Islet precursor cell (in vitro differentiated cells): ENCODE measurements around the gene FOXI3.
A peak's percentile ranks its signal among the peaks of the same experiment; 100 is the strongest.
"Not testable (repeated sequence)": the region's sequence is repeated elsewhere in the genome, so short reads cannot be mapped to it uniquely, and the experiment has no call there.

ENCODE experiments used
- DNase-seq: peaks from one replicate; pipeline ENCODE4 v3.0.0-alpha.2; 2018

Gene FOXI3

DNA sequence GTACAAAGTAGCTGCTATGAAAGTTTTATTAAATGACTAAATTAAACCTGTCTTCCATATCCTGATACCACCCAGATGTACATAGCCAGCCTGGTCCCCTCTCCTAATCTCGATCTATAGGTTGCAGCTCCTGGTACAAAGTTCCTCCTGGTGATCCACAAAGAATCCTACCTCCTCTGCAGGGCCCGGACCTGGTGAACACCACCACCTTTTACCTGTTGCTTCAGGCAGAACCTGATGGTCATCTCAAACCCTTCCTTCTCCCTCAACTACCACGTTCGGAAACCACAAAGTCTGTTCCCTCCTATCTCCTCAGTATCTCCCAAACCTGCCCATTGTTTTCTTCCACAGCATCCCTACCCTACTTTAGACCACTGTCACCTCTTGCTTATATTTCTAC lies 15.5 kb downstream of the FOXI3 start:
- no peak for DNase-seq

DNA sequence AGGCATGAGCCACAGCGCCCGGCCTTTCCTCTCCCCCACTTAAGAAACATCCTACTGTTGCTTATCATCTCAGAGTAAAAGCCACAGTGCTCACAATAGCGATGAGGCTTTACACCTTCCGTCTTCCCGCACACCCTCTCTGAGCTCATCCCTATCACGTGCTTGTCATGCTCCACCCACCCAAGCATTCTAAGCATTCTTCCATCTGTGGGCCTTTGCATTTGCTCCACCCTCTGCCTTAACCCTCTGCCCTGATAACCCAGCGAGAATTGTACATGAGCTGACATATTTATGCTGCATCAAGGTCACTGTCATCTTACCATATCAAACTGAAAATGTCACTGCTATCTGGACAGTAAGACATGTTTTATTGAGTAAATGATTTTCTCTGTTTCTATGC lies 22.6 kb downstream of the FOXI3 start:
- DNase-seq: peak; percentile 62

DNA sequence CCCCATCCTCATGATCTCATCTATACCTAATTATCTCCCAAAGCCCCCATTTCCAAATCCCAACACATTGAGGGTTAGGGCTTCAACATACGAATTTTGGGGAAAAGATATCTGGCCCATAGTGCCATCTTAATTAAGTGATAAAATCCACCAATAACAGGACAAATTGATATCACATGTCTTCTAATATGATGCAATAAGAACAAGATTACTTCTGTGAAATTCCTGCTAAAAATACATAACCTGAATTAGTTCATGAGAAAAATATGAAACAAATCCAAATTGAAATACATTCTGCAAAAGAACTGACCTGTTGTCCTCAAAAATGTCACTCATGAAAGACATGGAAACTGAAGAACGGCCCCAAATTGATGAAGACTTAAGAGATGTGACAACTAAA lies 28.8 kb downstream of the FOXI3 start:
- DNase-seq: no peak

DNA sequence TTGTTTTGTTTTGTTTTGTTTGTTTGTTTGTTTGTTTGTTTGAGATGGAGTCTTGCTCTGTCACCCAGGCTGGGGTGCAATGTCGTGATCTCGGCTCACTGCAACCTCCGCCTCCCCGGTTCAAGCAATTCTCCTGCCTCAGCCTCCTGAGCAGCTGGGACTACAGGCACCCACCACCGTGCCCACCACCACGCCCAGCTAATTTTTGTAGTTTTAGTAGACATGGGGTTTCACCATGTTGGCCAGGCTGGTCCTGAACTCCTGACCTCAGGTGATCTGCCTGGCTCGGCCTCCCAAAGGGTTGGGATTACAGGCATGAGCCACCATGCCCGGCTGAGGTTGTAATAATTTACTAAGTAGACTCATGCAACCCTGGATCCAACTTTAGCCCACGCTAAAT lies 33.4 kb downstream of the FOXI3 start:
- not testable (repeated sequence) for DNase-seq

DNA sequence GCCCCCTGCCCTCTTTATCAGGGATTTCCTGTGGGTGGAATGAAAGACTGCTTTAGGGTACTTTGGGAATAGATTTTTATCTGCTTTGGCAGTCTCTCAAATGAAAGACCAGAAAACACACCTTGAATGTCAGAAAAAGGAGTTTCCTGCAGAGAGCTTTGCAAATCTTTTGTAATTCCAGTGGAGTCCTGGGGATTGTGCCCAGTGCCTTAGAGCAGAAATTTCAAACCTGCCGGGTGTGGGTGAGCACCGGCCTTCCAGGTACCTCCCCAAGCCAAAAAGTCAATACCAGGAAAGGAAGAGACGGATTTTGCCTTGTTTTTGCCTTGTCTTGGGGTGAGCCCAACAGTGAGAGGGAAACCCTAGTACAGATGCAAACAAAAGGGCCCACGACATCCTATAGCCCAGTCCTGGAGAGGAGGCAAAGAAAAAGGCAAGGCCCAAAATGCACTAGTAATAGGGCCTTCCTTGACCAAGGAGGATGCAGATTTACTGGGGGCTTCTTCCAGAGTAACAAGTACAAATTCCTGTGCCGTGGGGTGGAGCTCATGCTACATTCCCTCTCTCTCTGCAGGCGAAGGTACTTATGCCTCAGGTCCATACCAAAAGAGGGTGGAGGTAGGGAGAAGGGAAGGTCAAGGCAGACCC lies 36.4 kb downstream of the FOXI3 start:
- peak; percentile 58 for DNase-seq

DNA sequence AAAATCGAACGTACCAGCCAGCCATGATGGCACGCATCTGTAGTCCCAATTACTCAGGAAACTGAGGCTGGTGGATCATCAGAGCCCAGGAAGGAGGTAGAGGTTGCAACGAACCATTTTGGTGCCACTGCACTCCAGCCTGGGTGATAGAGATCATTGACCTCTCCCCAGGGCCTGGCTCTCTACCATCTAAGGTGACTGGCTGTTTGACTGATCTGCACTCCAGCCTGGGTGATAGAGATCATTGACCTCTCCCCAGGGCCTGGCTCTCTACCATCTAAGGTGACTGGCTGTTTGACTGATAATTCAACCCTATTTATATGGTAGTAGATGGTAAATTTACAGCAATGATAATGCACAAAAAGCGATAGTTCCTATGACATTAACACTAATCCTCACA lies 43.6 kb downstream of the FOXI3 start:
- not testable (repeated sequence) for DNase-seq

DNA sequence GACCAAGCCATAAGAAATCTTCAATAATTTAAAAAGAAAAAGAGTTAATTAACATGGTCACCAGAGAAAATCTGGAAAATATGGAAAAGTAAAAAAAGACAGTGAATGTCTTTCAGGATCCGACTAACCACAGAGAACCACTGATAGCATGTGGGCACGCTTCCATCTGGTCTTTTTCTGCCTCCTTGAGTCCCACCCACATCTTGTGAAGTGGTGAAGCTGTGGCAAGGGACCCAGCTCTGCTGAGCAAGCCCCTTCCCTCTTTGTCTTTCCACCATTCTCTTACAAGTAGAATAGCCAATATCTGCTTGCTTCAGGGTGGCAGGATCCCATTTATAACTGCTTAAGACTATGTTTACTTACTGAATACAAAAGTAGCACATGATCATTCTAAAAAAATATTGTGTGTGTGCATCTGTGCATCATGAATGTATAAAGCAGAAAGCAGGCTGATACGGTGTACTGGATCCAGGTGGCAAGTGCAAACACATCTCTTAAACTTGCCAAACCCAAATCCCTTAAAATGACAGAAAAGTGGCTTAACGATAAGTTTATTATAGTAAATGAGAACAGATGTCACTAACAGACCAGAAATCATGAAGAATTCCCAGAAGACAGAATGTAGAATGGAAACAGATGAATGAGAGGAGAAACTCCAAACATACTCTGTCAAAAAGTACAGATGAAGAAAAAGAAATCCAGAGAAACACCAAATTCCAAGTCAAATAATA lies 52.3 kb downstream of the FOXI3 start:
- no peak for DNase-seq

DNA sequence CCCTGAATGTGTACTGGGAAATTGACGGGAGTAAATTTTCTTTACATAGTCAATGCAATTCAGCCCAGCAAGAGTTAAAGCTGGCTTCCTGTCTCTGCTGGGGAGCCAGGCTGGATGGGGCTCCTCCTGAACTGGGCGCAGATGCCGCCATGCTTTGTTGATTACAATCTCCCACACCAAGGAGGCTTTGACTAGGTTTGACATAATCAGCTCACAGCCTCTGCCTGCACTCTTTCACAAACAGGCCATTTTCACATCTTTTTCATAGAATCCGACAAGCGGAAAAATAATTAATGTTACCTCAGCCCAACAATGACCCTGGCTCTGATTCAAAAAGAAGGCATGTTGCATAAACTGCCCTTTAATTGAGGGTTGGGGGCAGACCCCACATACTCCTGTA lies 54.3 kb downstream of the FOXI3 start:
- DNase-seq: no peak
